Common myeloid progenitor, CD34-positive (primary cell): ENCODE results near the gene SNED1.

Source experiments
- CTCF ChIA-PET: fragments of 350-600 bp; sonication (Branson Sonifier 250); formaldehyde crosslinking; loops from one replicate; lab custom pipeline; 2021; ENCODE audit warnings: antibody characterized with exemption; lab: Charles Lee
- POLR2A ChIA-PET: fragments of 350-600 bp; sonication (Branson Sonifier 250); formaldehyde crosslinking; loops from one replicate; lab custom pipeline; 2021; ENCODE audit warnings: antibody characterized with exemption; lab: Charles Lee
- DNase-seq, 3 donors: peaks; one replicate each; pipeline versions ENCODE4 v3.0.0 to v3.0.0-alpha.2; 2013
- H3K27ac ChIP-seq, 2 experiments: 1 replicate in 1 of 2; 2 replicates in 1 of 2; pipeline ENCODE4 v1.7.0; 2013; ENCODE audit warnings: inconsistent platforms in 2 of 2, low read length in 2 of 2, mild to moderate bottlenecking in 2 of 2, low read depth in 1 of 2, moderate library complexity in 1 of 2; ENCODE audit not compliant: severe bottlenecking in 2 of 2, insufficient read depth in 1 of 2, poor library complexity in 1 of 2
- H3K27me3 ChIP-seq, 5 experiments: replicated peaks in 2 of 5; 1 replicate in 3 of 5; 2 replicates in 2 of 5; pipeline versions ENCODE4 v1.6.1 to v1.7.0; 2013; ENCODE audit warnings: low read length in 4 of 5, mild to moderate bottlenecking in 2 of 5, moderate library complexity in 2 of 5, inconsistent platforms in 1 of 5; ENCODE audit not compliant: insufficient read depth in 5 of 5, control insufficient read depth in 4 of 5
- H3K36me3 ChIP-seq, 4 experiments: 1 replicate in 2 of 4; 2 replicates in 2 of 4; pipeline versions ENCODE4 v1.6.1 to v1.7.0; 2013; ENCODE audit warnings: low read length in 3 of 4, control low read depth in 1 of 4, mild to moderate bottlenecking in 1 of 4; ENCODE audit not compliant: control insufficient read depth in 4 of 4, insufficient read depth in 4 of 4
- H3K4me1 ChIP-seq, 4 experiments: 1 replicate in 3 of 4; 2 replicates in 1 of 4; pipeline versions ENCODE4 v1.6.1 to v1.7.1; 2013; ENCODE audit warnings: low read length in 3 of 4, mild to moderate bottlenecking in 3 of 4, control low read depth in 1 of 4, inconsistent platforms in 1 of 4, moderate library complexity in 1 of 4; ENCODE audit not compliant: control insufficient read depth in 4 of 4, insufficient read depth in 4 of 4; ENCODE audit errors: control extremely low read depth in 1 of 4
- H3K4me3 ChIP-seq, 7 experiments: 1 replicate in 4 of 7; 2 replicates in 3 of 7; pipeline versions ENCODE4 v1.5.1 to v1.7.0; 2013; ENCODE audit warnings: mild to moderate bottlenecking in 7 of 7, low read length in 6 of 7, moderate library complexity in 6 of 7, inconsistent platforms in 2 of 7, low read depth in 2 of 7, control low read depth in 1 of 7; ENCODE audit not compliant: insufficient read depth in 4 of 7, control insufficient read depth in 1 of 7; ENCODE audit errors: extremely low read depth in 1 of 7
- H3K9me3 ChIP-seq, 5 experiments: 1 replicate in 4 of 5; 2 replicates in 1 of 5; pipeline versions ENCODE4 v1.6.1 to v1.7.1; 2013; ENCODE audit warnings: low read length in 4 of 5, mild to moderate bottlenecking in 2 of 5, inconsistent platforms in 1 of 5, low read depth in 1 of 5, moderate library complexity in 1 of 5; ENCODE audit not compliant: control insufficient read depth in 4 of 5, insufficient read depth in 2 of 5; ENCODE audit errors: control extremely low read depth in 1 of 5
- WGBS: methylation state at CpG from one replicate; pipeline ENCODE4 v1.1.5; 2013; ENCODE audit not compliant: insufficient coverage; 5-methylcytosine and 5-hydroxymethylcytosine counted together

Gene SNED1

GRCh38 chr2:240999873-241000541 is 1.6 kb downstream of the SNED1 start:
- H3K9me3 ChIP-seq: peaks cover 0 to 12% (median 9%) of the 10 kb centered on the region in 5 experiments
- ChIA-PET CTCF (interaction anchor here (0.5 to 0.8 kb wide), 2 partner anchors 45 to 146 kb away, joined by 3 read pairs; no protein-coding TSS in a partner anchor), POLR2A (no interaction called here)
- H3K27me3 ChIP-seq: peaks cover 0 to 15% (median 0%) of the 10 kb centered on the region in 5 experiments
- peak overlapping the region in 4 of 7 experiments; percentile 36 to 78 (median 55) for H3K4me3 ChIP-seq
- DNase-seq: peak in 2 of 3 donors; percentile 78 to 81
- peaks cover 0 to 9% (median 0%) of the 10 kb centered on the region in 4 experiments for H3K36me3 ChIP-seq
- H3K27ac ChIP-seq: no peak overlapping the region
- WGBS: 68% methylated on average over 19 of the region's 19 CpGs
- peaks cover 0 to 51% (median 23%) of the 10 kb centered on the region in 4 experiments for H3K4me1 ChIP-seq

- peaks cover 0 to 15% (median 0%) of the 10 kb centered on the region in 5 experiments for H3K27me3 ChIP-seq
- DNase-seq: no peak
- ChIA-PET POLR2A (interaction anchor here (1.2 kb wide), 1 partner anchor 17 kb away, joined by 3 read pairs; no protein-coding TSS in a partner anchor), CTCF (interaction anchor here (0.8 to 2.8 kb wide), 3 partner anchors 17 to 50 kb away, joined by 3 to 8 read pairs (median 3); no protein-coding TSS in a partner anchor)
- 92% methylated on average over 9 of the region's 9 CpGs for WGBS
- no peak overlapping the region for H3K27ac ChIP-seq
- no peak overlapping the region for H3K4me3 ChIP-seq
- H3K36me3 ChIP-seq: peaks cover 0 to 9% (median 0%) of the 10 kb centered on the region in 4 experiments
- peaks cover 0 to 16% (median 9%) of the 10 kb centered on the region in 5 experiments for H3K9me3 ChIP-seq
- H3K4me1 ChIP-seq: peaks cover 0 to 42% (median 18%) of the 10 kb centered on the region in 4 experiments
Observed at GRCh38 chr2:241000831-241001321, 2.5 kb downstream of the SNED1 start.

GRCh38 chr2:241001413-241002274 is 3.2 kb downstream of the SNED1 start:
- DNase-seq: no peak
- WGBS: over 99% methylated on average over 21 of the region's 21 CpGs
- H3K27ac ChIP-seq: no peak overlapping the region
- H3K4me1 ChIP-seq: peaks cover 0 to 35% (median 14%) of the 10 kb centered on the region in 4 experiments
- H3K4me3 ChIP-seq: no peak overlapping the region
- peaks cover 0 to 15% (median 0%) of the 10 kb centered on the region in 5 experiments for H3K27me3 ChIP-seq
- peaks cover 0 to 9% (median 0%) of the 10 kb centered on the region in 4 experiments for H3K36me3 ChIP-seq
- ChIA-PET POLR2A (interaction anchor here (0.5 to 1.2 kb wide), 2 partner anchors 16 to 20 kb away, joined by 3 read pairs; no protein-coding TSS in a partner anchor), CTCF (interaction anchor here (1.2 to 2.8 kb wide), 2 partner anchors 18 to 51 kb away, joined by 3 to 8 read pairs; no protein-coding TSS in a partner anchor)
- H3K9me3 ChIP-seq: peaks cover 0 to 16% (median 9%) of the 10 kb centered on the region in 5 experiments

GRCh38 chr2:241002275-241003046 is 4.0 kb downstream of the SNED1 start:
- Histone ChIP-seq H3K36me3 (peaks cover 0 to 9% (median 0%) of the 10 kb centered on the region in 4 experiments), H3K4me1 (peaks cover 0 to 27% (median 10%) of the 10 kb centered on the region in 4 experiments), H3K4me3 (no peak overlapping the region), H3K9me3 (peaks cover 0 to 16% (median 9%) of the 10 kb centered on the region in 5 experiments), H3K27me3 (peaks cover 0 to 15% (median 0%) of the 10 kb centered on the region in 5 experiments), H3K27ac (no peak overlapping the region)
- ChIA-PET POLR2A (interaction anchor here (0.5 to 1.2 kb wide), 2 partner anchors 16 to 21 kb away, joined by 3 read pairs; no protein-coding TSS in a partner anchor), CTCF (interaction anchor here (0.5 to 2.8 kb wide), 2 partner anchors 19 to 279 kb away, joined by 3 to 8 read pairs; no protein-coding TSS in a partner anchor)
- DNase-seq: no peak
- WGBS: 98% methylated on average over 10 of the region's 11 CpGs

GRCh38 chr2:241003047-241003360 is 4.6 kb downstream of the SNED1 start:
- Histone ChIP-seq H3K27ac (no peak overlapping the region), H3K4me1 (peaks cover 0 to 21% (median 7%) of the 10 kb centered on the region in 4 experiments), H3K4me3 (no peak overlapping the region), H3K36me3 (peaks cover 0 to 9% (median 0%) of the 10 kb centered on the region in 4 experiments), H3K9me3 (peaks cover 0 to 16% (median 9%) of the 10 kb centered on the region in 5 experiments), H3K27me3 (peaks cover 0 to 12% (median 0%) of the 10 kb centered on the region in 5 experiments)
- CTCF ChIA-PET: interaction anchor here (2.8 kb wide), 1 partner anchor 19 kb away, joined by 8 read pairs; no protein-coding TSS in a partner anchor
- POLR2A ChIA-PET: no interaction called here
- no peak for DNase-seq
- WGBS: 100% methylated on average over 1 of the region's 7 CpGs

- Histone ChIP-seq H3K36me3 (peaks cover 0 to 9% (median 0%) of the 10 kb centered on the region in 4 experiments), H3K4me3 (no peak overlapping the region), H3K4me1 (peaks cover 0 to 18% (median 7%) of the 10 kb centered on the region in 4 experiments), H3K9me3 (peaks cover 0 to 16% (median 9%) of the 10 kb centered on the region in 5 experiments), H3K27me3 (peaks cover 0 to 9% (median 0%) of the 10 kb centered on the region in 5 experiments), H3K27ac (no peak overlapping the region)
- POLR2A ChIA-PET: no interaction called here
- 84% methylated on average over 2 of the region's 2 CpGs for WGBS
- DNase-seq: no peak
- CTCF ChIA-PET: interaction anchor here (2.8 kb wide), 1 partner anchor 20 kb away, joined by 8 read pairs; no protein-coding TSS in a partner anchor
Observed at GRCh38 chr2:241003369-241003768, 5.0 kb downstream of the SNED1 start.
